SK-N-SH treated with all-trans-retinoic acid at 6 μM for 48 hours (cell line): Measurements from ENCODE around the gene SLC38A7.

Source experiments
- TOX ChIP-seq: fragments of 250-450 bp; sonication (Bioruptor Pico); IDR thresholded peaks from 2 replicates; pipeline ENCODE4 v1.8.0; 2021; ENCODE audit warnings: mild to moderate bottlenecking, moderate library complexity, borderline replicate concordance
- ZNF8 ChIP-seq: fragments of 450-650 bp; formaldehyde crosslinking; IDR thresholded peaks from 2 replicates; pipeline ENCODE4 v1.5.0; 2020; ENCODE audit warnings: mild to moderate bottlenecking, moderate library complexity
- TF ChIP-seq, protein P1 (sequence below): fragments of 250-450 bp; sonication (Bioruptor Pico); IDR thresholded peaks from 2 replicates; pipeline ENCODE4 v1.5.1; 2021; ENCODE audit warnings: mild to moderate bottlenecking, moderate library complexity

DNA sequence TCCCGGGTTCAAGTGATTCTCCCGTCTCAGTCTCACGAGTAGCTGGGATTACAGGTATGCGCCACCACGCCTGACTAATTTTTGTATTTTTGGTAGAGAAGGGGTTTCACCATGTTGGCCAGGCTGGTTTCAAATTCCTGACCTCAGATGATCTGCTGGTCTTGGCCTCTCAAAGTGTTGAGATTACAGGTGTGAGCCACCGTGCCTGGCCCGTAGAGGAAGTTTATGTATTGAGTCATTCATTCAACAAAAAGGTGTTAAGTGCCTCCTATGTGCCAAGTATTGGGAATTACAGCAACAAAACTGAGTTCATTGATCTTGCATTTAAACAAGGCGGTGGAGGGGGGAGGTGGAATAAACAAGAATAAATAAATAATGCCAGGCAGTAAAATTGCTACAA lies 44.7 kb downstream of the SLC38A7 start:
- TF ChIP-seq TOX: no peak
- TF ChIP-seq ZNF8 (CRISPR knock-in tag): no peak
- TF ChIP-seq, protein P1, sequence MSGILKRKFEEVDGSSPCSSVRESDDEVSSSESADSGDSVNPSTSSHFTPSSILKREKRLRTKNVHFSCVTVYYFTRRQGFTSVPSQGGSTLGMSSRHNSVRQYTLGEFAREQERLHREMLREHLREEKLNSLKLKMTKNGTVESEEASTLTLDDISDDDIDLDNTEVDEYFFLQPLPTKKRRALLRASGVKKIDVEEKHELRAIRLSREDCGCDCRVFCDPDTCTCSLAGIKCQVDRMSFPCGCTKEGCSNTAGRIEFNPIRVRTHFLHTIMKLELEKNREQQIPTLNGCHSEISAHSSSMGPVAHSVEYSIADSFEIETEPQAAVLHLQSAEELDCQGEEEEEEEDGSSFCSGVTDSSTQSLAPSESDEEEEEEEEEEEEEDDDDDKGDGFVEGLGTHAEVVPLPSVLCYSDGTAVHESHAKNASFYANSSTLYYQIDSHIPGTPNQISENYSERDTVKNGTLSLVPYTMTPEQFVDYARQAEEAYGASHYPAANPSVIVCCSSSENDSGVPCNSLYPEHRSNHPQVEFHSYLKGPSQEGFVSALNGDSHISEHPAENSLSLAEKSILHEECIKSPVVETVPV (CRISPR knock-in tag): no peak
